NT2/D1 (cell line): ENCODE results near the gene GDPGP1.

Experiments used
- SUZ12 ChIP-seq: IDR thresholded peaks from 2 replicates; pipeline ENCODE4 v1.6.1; 2011; ENCODE audit not compliant: insufficient read length, insufficient read depth; ENCODE audit errors: extremely low read depth
- ZNF274 ChIP-seq: IDR thresholded peaks from 2 replicates; pipeline ENCODE4 v1.6.1; 2011; ENCODE audit warnings: mild to moderate bottlenecking, low read depth, low read length

DNA sequence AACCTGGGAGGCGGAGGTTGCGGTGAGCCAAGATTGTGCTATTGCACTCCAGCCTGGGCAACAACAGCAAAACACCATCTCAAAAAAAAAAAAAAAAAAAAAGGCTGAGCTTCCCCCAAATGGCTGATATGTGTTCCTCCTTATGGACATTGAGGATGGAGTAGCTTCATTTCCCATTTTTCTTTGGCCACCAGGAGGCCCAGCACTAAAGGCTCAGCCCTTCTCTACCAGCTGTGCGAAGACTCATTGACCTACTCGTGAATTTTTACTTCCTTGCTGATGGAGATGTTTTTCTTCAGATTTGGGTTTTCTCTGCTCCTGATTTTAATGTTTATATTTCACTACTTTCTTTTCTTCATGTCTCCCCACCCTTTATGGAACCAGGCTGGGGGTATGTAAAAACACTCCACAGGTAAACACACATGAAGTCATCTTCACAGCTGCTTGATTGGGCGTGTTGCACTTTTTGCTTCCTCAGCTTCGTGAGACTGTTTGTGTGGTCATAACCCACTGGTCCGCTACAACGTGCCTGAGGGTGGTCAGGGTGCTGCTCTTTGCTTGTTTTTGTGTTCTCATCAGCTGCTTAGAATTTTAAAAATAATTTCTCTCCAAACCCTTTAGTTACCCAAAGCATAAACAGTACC lies 19.3 kb upstream of the GDPGP1 start:
- TF ChIP-seq SUZ12 (no peak), ZNF274 (no peak)
